ENCODE measurements around the gene HDDC2. TPM values are rescaled to one million over a fixed set of nuclear protein-coding genes. Genes with fewer than 3 reads are reported as not detected.

Gene HDDC2
- total RNA-seq, 4 donors from 2014 or later, result 42.6 to 76.6 (median 62.3) TPM

DNA sequence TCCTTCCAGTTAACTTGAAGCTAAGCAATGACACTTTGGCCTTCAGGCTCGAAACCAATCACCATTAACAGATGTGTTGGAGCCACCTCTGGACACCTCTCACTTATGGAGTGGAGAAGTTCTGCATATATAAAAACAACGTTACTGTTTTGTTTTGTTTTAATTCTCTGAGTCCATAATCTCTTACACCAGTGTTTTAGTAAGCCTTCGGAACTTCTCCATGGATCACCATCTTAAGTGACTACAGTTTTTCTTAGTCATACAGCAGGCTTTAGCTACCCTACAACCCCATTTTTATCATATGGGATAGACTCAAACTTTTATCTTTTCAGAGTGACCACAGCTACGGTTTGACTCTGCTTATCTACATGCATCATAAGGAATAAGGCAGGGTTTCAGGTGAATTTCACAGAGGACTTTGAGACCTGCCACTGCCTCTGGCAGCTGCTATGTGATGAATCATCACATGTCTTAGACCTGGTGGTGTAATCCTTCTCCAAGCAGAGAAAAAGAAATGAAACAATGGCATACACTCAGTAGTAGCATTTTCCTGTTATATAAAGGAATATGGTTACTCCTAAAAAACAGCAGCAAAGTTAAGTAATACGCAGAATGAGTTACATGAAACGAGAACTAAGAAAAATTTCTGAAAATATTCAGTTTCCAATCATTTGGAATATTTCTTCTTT lies 5.5 kb upstream of the HDDC2 start:
- TF ChIP-seq EP300 (IDR thresholded peaks at IDR 0.05) (no peak), POLR2A (IDR thresholded peaks at IDR 0.05) (no peak)
- TF ChIP-seq, protein P1, sequence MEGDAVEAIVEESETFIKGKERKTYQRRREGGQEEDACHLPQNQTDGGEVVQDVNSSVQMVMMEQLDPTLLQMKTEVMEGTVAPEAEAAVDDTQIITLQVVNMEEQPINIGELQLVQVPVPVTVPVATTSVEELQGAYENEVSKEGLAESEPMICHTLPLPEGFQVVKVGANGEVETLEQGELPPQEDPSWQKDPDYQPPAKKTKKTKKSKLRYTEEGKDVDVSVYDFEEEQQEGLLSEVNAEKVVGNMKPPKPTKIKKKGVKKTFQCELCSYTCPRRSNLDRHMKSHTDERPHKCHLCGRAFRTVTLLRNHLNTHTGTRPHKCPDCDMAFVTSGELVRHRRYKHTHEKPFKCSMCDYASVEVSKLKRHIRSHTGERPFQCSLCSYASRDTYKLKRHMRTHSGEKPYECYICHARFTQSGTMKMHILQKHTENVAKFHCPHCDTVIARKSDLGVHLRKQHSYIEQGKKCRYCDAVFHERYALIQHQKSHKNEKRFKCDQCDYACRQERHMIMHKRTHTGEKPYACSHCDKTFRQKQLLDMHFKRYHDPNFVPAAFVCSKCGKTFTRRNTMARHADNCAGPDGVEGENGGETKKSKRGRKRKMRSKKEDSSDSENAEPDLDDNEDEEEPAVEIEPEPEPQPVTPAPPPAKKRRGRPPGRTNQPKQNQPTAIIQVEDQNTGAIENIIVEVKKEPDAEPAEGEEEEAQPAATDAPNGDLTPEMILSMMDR (IDR thresholded peaks at IDR 0.05), result no peak
- Histone ChIP-seq H3K9me3 (peaks cover 0 to 5% (median 0%) of the 10 kb centered on the region in 4 donors), H3K36me3 (no peaks in the 10 kb centered on the region), H3K4me1 (peaks cover 0 to 5% (median 0%) of the 10 kb centered on the region in 4 donors), H3K4me3 (no peak overlapping the region), H3K27ac (no peak overlapping the region), H3K27me3 (no peaks in the 10 kb centered on the region)
- no peak for DNase-seq (ENCODE audit: low spot score in 2 of 2)
- WGBS, 2 donors, result 72 to 77% methylated on average over 6 of the region's 6 CpGs

DNA sequence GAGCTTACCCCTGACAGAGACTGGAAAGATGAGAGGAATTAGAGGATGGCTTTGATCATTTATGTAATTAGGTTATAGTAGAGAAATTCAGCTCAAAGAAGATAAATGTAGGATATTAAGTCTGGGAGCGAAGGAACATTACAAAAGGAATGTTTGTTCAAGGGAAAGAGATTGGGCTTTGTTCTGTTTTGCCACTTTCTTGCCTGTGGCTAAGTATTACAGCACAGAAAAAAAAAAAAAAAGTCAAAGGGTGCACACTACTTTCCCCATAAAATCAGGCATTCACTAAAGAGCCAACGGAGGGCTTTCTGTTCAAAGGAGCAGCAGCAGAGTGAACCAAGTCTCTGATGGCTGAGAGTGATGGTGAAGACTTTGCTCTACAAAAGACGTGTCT lies 5.0 kb upstream of the HDDC2 start:
- Histone ChIP-seq H3K4me1 (peaks cover 0 to 5% (median 0%) of the 10 kb centered on the region in 4 donors), H3K27ac (no peak overlapping the region), H3K9me3 (peaks cover 0 to 5% (median 0%) of the 10 kb centered on the region in 4 donors), H3K36me3 (no peaks in the 10 kb centered on the region), H3K27me3 (no peaks in the 10 kb centered on the region), H3K4me3 (no peak overlapping the region)
- TF ChIP-seq EP300 (IDR thresholded peaks at IDR 0.05) (no peak), POLR2A (IDR thresholded peaks at IDR 0.05) (no peak)
- TF ChIP-seq, protein P1 (IDR thresholded peaks at IDR 0.05), result no peak
- DNase-seq (ENCODE audit: low spot score in 2 of 2), result no peak
- 52 to 60% methylated on average over 3 of the region's 3 CpGs for WGBS, 2 donors

DNA sequence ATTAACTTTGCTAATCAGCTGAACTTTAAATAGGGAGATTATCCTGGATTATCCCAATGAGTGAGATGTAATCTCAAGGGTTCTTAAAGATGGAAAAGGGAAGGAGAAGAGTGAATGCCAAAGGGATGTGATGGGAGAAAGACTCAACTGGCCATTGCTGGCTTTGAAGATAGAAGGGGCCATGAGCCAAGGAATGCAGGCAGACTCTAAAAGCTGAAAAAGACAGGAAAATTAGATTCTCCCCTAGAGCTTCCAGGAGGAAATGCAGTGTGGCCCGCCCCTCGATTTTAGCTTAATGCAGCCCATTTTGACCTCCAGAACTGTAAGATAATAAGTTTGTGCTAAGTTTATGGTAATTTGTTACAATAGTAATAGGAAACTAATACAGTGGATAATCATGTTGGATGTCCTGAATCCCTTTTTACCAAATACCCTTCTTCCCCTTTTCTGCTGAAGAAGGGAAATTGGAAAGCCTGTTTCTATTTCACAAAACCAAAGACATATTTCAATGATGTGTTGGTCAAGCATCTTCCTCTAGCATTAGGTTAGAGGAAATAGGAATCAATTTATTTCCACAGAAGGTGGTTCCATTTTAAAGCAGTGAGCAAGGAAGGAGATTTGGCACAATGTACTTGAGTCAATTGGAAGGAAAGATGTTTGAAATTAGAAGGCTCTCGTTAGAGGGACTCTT lies 3.3 kb upstream of the HDDC2 start:
- Histone ChIP-seq H3K27ac (no peak overlapping the region), H3K4me1 (peaks cover 0 to 10% (median 4%) of the 10 kb centered on the region in 4 donors), H3K9me3 (peaks cover 0 to 5% (median 0%) of the 10 kb centered on the region in 4 donors), H3K36me3 (no peaks in the 10 kb centered on the region), H3K27me3 (no peaks in the 10 kb centered on the region), H3K4me3 (no peak overlapping the region)
- TF ChIP-seq, protein P1 (IDR thresholded peaks at IDR 0.05), result no peak
- no peak for TF ChIP-seq EP300 (IDR thresholded peaks at IDR 0.05)
- no peak for TF ChIP-seq POLR2A (IDR thresholded peaks at IDR 0.05)
- WGBS, 2 donors, result 89 to 95% methylated on average over 3 of the region's 3 CpGs
- DNase-seq (ENCODE audit: low spot score in 2 of 2), result no peak

DNA sequence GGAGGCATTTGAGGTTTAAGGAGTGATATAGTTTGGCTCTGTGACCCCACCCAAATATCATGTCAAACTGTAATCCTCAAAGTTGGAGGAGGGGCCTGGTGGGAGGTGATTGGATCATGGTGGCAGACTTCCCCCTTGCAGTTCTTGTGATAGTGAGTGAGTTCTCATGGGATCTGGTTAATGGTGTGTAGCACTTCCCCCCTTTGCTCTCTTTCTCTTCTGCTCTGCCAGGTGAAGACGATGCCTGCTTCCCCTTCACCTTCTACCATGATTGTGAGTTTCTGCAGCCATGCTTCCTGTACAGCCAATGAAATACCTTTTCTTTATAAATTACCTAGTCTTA lies 1.7 kb upstream of the HDDC2 start:
- Histone ChIP-seq H3K9me3 (peaks cover 0 to 5% (median 0%) of the 10 kb centered on the region in 4 donors), H3K4me1 (peaks cover 0 to 26% (median 8%) of the 10 kb centered on the region in 4 donors), H3K27ac (no peak overlapping the region), H3K36me3 (peaks cover 0 to 12% (median 0%) of the 10 kb centered on the region in 3 donors), H3K4me3 (no peak overlapping the region), H3K27me3 (no peaks in the 10 kb centered on the region)
- WGBS, 2 donors, result 85 to 88% methylated on average over 1 of the region's 1 CpG
- no peak for DNase-seq (ENCODE audit: low spot score in 2 of 2)
- no peak for TF ChIP-seq EP300 (IDR thresholded peaks at IDR 0.05)
- no peak for TF ChIP-seq POLR2A (IDR thresholded peaks at IDR 0.05)
- TF ChIP-seq, protein P1 (IDR thresholded peaks at IDR 0.05), result no peak
